ENCODE measurements around the gene TRPC6. TPM values are rescaled to one million over a fixed set of nuclear protein-coding genes. Genes with fewer than 3 reads are reported as not detected.

The TRPC6 gene
- total and polyA plus RNA-seq, 2 of the 8 experiments (the other 6 are each of a cell fraction or from before 2014, with no cell fraction given) = 0.26 to 0.39 TPM

GRCh38 chr11:101407324-101407723 is 176.5 kb downstream of the TRPC6 start:
- no peaks in the 10 kb centered on the region for H3K79me2 ChIP-seq (ENCODE audit: control insufficient read depth in 1 of 2, insufficient read depth in 2 of 2, low read length in 2 of 2)
- H2BK20ac ChIP-seq (ENCODE audit: low read length) = no peak overlapping the region
- no peak overlapping the region for H2BK15ac ChIP-seq (ENCODE audit: low read length)
- H3K9ac ChIP-seq (replicated peaks in 1 of 4; ENCODE audit: extremely low read depth in 1 of 4, low read depth in 3 of 4, low read length in 3 of 4) = no peak overlapping the region
- ChIA-PET CTCF (ENCODE audit: partially characterized antibody) (interaction anchor here (1.1 kb wide), 1 partner anchor 17 kb away, joined by 5 read pairs; no protein-coding TSS in a partner anchor), POLR2A (ENCODE audit: partially characterized antibody) (no interaction called here)
- H3K27ac ChIP-seq (ENCODE audit: low read depth, low read length) = no peak overlapping the region
- H3K36me3 ChIP-seq (ENCODE audit: control insufficient read depth in 2 of 4, insufficient read depth in 4 of 4, low read length in 3 of 4) = no peaks in the 10 kb centered on the region
- no peaks in the 10 kb centered on the region for H3K9me3 ChIP-seq (ENCODE audit: insufficient read depth in 2 of 2, low read depth in 1 of 2, low read length in 1 of 2)
- H4K8ac ChIP-seq (ENCODE audit: extremely low read depth, insufficient read depth, low read length) = no peak overlapping the region
- no peak overlapping the region for H2BK5ac ChIP-seq (ENCODE audit: low read depth, low read length)
- H2AFZ ChIP-seq (ENCODE audit: low read length) = no peak overlapping the region
- H3K14ac ChIP-seq (ENCODE audit: insufficient read length) = no peak overlapping the region
- DNase-seq (ENCODE audit: low read depth in 1 of 2, low spot score in 2 of 2) = no peak
- H2AK5ac ChIP-seq (ENCODE audit: low read depth, low read length) = no peak overlapping the region
- H3K18ac ChIP-seq (ENCODE audit: extremely low read depth, low read length) = no peak overlapping the region
- H3K4ac ChIP-seq (replicated peaks; ENCODE audit: insufficient read length, low read depth, low read length) = no peak overlapping the region
- H3K4me1 ChIP-seq (replicated peaks in 1 of 4; ENCODE audit: control insufficient read depth in 3 of 4, insufficient read depth in 4 of 4, low read length in 3 of 4) = no peaks in the 10 kb centered on the region
- no peak overlapping the region for H3K56ac ChIP-seq (replicated peaks; ENCODE audit: insufficient read length, low read depth, low read length)
- no peak overlapping the region for H3K4me3 ChIP-seq (ENCODE audit: extremely low read depth in 1 of 4, insufficient read depth in 2 of 4, low read depth in 3 of 4, low read length in 4 of 4)
- TF ChIP-seq, protein P1, sequence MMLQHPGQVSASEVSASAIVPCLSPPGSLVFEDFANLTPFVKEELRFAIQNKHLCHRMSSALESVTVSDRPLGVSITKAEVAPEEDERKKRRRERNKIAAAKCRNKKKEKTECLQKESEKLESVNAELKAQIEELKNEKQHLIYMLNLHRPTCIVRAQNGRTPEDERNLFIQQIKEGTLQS (IDR thresholded peaks at IDR 0.05; ENCODE audit: insufficient read depth, low read depth, low read length) = no peak
- TF ChIP-seq, protein P2, sequence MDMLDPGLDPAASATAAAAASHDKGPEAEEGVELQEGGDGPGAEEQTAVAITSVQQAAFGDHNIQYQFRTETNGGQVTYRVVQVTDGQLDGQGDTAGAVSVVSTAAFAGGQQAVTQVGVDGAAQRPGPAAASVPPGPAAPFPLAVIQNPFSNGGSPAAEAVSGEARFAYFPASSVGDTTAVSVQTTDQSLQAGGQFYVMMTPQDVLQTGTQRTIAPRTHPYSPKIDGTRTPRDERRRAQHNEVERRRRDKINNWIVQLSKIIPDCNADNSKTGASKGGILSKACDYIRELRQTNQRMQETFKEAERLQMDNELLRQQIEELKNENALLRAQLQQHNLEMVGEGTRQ (IDR thresholded peaks at IDR 0.05; ENCODE audit: low read length) = no peak
- TF ChIP-seq CBX8 (IDR thresholded peaks at IDR 0.05; ENCODE audit: borderline replicate concordance, low read depth, low read length) (no peak), E2F6 (IDR thresholded peaks at IDR 0.05) (no peak)
- H3K23me2 ChIP-seq (ENCODE audit: low read depth, low read length) = no peaks in the 10 kb centered on the region
- WGBS, 2 experiments (ENCODE audit: extremely low coverage in 1 of 2, insufficient coverage in 1 of 2, insufficient read length in 1 of 2, insufficient replicate concordance in 2 of 2, low coverage in 1 of 2, low lambda C conversion rate in 2 of 2, missing lambda C conversion rate in 1 of 2) = 95% methylated on average over 2 of the region's 2 CpGs; no CpG with 5 or more reads in 1 of the 2 experiments
- no peaks in the 10 kb centered on the region for H3K79me1 ChIP-seq (ENCODE audit: low read depth, low read length)
- no peak overlapping the region for H2BK12ac ChIP-seq (ENCODE audit: low read depth, low read length)
- H3K27me3 ChIP-seq (replicated peaks in 1 of 4; ENCODE audit: control insufficient read depth in 3 of 4, extremely low read depth in 1 of 4, insufficient read depth in 3 of 4, low read length in 3 of 4) = no peaks in the 10 kb centered on the region
- no peak overlapping the region for H4K91ac ChIP-seq (replicated peaks; ENCODE audit: insufficient read length, low read length)
- H3K23ac ChIP-seq (ENCODE audit: insufficient read length) = no peak overlapping the region
- no peak overlapping the region for H4K5ac ChIP-seq (ENCODE audit: insufficient read length, low read depth, low read length)
- FAIRE-seq = no peak
- H2BK120ac ChIP-seq (replicated peaks; ENCODE audit: low read depth, low read length) = no peak overlapping the region
- H4K20me1 ChIP-seq (replicated peaks in 1 of 2; ENCODE audit: control insufficient read depth in 1 of 2, insufficient read depth in 2 of 2, low read length in 2 of 2) = no peaks in the 10 kb centered on the region
- H3K4me2 ChIP-seq (ENCODE audit: insufficient read depth in 1 of 2, low read depth in 2 of 2, low read length in 2 of 2) = no peak overlapping the region
